PFSK-1 (cell line): ENCODE data around the gene ANKRD13B.

Source experiments
- FOXP2 ChIP-seq: optimal IDR thresholded peaks from 2 replicates; pipeline ENCODE3; 2011; ENCODE audit warnings: borderline replicate concordance, control low read depth, inconsistent platforms; ENCODE audit not compliant: insufficient read depth; ENCODE audit errors: extremely low read length, extremely low read depth
- POLR2AphosphoS5 ChIP-seq: IDR thresholded peaks from 2 replicates; pipeline ENCODE4 v1.6.1; 2012; ENCODE audit warnings: low read depth, mild to moderate bottlenecking, control low read depth, low read length, moderate library complexity
- REST ChIP-seq, 2 experiments: IDR thresholded peaks; 2 replicates each; pipeline versions ENCODE4 v1.6.1 to v1.8.0; 2011 to 2012; ENCODE audit warnings: low read depth in 2 of 2, low read length in 2 of 2, control low read depth in 1 of 2, inconsistent platforms in 1 of 2, mild to moderate bottlenecking in 1 of 2, moderate library complexity in 1 of 2; ENCODE audit not compliant: insufficient read depth in 1 of 2
- SIN3A ChIP-seq: IDR thresholded peaks from 2 replicates; pipeline ENCODE4 v1.6.1; 2012; ENCODE audit warnings: mild to moderate bottlenecking, low read length, moderate library complexity, borderline replicate concordance; ENCODE audit not compliant: insufficient read depth
- TAF1 ChIP-seq: IDR thresholded peaks from 2 replicates; pipeline ENCODE4 v1.6.1; 2012; ENCODE audit warnings: low read length, control low read depth, borderline replicate concordance; ENCODE audit not compliant: insufficient read depth

ANKRD13B gene

DNA sequence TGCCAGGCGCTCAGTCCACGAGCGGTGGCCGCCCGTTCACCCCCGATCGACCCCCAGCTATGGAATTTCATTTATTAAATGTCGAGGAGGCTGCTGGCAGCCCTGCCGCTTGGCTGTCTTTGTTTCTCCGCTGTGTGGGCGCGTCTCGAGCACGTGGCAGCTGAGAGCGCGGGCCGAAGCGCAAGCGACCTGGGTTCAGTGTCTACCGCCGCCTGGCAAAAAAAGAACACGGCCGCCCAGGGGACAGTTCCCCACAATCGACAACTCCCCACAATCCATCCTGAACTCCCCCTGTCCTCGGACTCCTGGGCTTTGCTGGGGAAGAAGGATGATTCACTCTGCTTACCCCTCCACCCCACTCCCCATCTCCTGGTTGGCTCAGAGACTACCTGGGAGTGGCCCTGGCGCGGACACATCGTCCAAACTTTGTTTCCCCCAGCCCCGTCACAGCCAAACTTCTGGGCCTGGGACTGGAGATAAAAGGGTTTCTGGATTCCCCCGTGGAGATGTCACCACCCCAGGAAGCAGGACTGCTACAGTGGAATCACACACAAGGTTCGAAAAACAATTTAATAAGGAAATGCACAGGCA is 1.7 kb upstream of the ANKRD13B start:
- no peak for TF ChIP-seq FOXP2
- TF ChIP-seq POLR2AphosphoS5 = no peak
- no peak for TF ChIP-seq REST (IDR thresholded peaks at IDR 0.05; ENCODE audit: insufficient read depth in 1 of 2, low read depth in 2 of 2, low read length in 2 of 2)
- TF ChIP-seq SIN3A = no peak
- TF ChIP-seq TAF1 = no peak

- TF ChIP-seq TAF1 (no peak), SIN3A (peak; percentile 29; the same call in 1 of the 2 replicates), FOXP2 (no peak), POLR2AphosphoS5 (peak; percentile 55; the same call in 1 of the 2 replicates), REST (IDR thresholded peaks at IDR 0.05; ENCODE audit: insufficient read depth in 1 of 2, low read depth in 2 of 2, low read length in 2 of 2) (0 out of 4 replicates have a peak, but pooled peaks of 1 of the 2 experiments have one; percentile 16)
These were observed 959 bp upstream of the ANKRD13B start for GRCh38 chr17:29591737-29592608.

DNA sequence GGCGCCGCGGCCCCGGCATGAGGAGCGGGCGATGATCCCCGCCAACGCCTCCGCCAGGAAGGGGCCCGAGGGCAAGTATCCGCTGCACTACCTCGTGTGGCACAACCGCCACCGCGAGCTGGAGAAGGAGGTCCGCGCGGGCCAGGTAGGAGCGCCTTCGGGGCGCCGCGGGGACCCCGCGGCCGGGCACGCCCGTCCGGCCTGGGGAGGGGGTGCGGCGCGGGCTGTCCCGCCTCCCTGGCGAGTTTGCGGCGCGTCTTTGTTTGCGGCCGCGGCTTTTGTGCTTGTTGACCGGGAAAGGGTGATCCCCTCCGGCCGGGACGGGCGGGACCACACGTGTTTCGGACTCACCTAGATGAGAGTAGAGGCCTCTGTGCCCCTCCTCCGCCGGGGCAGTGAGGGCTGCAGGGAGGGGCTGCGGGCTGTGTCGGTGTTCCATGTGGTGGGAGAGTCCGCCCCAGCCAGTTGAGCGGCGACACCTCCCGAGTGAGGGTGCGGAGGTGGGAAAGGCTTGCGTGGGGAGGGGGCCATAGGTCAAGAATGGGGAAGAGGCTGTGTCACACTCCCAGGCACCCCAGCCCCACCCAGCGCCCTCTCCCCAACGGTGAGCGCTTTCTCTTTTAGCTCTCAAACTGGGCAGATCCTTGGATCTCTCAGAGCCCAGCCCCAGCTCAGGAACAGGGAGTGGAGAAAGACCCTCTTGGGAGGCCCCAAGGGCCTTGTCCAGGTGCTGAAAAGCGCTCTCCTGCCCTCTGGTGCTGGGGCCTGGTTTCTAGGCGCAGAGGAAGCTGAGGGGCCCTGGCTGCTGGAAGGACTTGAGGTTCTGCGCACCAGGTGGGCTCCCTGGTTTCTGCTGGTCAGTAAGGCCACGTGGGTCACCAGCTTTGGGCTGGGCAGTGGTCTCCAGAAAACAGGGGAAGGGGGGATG is 923 bp downstream of the ANKRD13B start:
- TF ChIP-seq SIN3A (peak; percentile 99; the same call in 1 of the 2 replicates), TAF1 (no peak), REST (IDR thresholded peaks at IDR 0.05; ENCODE audit: insufficient read depth in 1 of 2, low read depth in 2 of 2, low read length in 2 of 2) (peak; percentile 94 to 96)

DNA sequence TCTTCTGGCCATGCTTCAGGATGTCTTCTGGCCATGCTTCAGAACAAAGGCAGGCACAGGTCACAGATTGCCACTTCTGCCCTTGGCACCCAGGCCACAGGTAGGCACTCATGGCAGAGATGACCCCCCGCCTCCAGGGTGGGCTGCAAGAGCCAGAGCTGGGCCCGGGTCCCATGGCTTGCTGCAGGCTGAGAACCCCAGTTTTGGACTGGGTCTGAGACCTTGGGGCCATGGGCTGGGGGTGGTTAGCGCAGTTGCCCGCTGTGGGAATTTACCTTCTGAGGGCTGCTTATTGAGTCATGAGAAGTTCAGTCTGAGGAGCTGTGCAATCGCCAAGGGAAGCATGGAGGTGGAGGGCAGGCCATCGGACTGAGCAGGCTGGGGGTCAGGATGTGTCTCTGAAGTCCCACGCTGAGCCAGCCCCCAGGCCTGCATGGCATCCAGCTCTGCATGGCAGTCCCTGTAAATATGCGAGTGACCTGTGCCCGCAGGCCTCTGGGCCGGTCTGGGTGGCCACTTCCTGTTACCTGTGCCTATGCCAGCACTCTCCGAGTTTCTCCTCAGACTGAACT is 1.7 kb downstream of the ANKRD13B start:
- TF ChIP-seq SIN3A = no peak
- TF ChIP-seq FOXP2 = no peak
- no peak for TF ChIP-seq POLR2AphosphoS5
- TF ChIP-seq REST (IDR thresholded peaks at IDR 0.05; ENCODE audit: insufficient read depth in 1 of 2, low read depth in 2 of 2, low read length in 2 of 2) = no peak
- no peak for TF ChIP-seq TAF1
